ENCODE measurements around the gene PIGW. TPM values are rescaled to one million over a fixed set of nuclear protein-coding genes. Genes with fewer than 3 reads are reported as not detected.

Gene PIGW
- total RNA-seq, 1 experiment from 2014 or later, result 15.7 TPM

DNA sequence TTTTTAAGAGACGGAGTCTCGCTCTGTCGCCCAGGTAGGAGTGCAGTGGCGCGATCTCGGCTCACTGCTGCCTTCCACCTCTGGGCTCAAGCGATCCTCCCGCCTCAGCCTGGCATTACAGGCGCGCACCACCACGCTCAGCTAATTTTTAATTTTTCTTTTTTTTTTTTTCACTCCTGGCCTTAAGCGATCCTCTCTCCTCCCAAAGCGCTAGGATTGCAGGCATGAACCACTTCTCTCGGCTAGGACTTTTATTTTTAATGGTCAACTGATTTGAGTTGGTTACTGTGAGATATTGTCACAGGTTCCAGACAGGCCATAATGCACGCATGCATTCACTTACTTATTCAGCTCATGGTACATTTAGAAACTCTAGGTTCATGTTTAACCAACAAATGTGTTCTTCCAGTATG lies 888 bp downstream of the PIGW start:
- DNase-seq (ENCODE audit: low read depth, low spot score), result no peak
- in situ Hi-C loops (cut with HindIII; ENCODE audit: low pct_unique_long_range_greater_than_20kb, low sequenced_read_pairs), result no loop called here

DNA sequence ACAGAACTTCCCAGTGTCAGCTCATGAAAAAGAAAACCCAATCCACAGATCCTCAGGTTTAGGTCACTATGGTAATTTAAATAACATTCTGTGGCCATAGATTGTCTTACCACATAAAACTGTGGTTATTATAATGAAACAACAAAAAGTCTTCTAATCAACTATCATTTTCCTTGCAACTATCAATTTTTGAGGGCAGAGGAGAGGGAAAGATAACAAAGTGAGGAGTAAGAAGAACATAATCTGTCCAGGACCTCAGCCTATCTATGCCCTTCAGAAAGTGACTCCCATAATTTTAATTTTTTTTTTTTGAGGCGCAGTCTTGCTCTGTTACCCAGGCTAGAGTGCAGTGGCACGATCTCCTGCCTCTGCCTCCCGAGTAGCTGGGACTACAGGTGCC lies 5.9 kb downstream of the PIGW start:
- in situ Hi-C loops (cut with HindIII; ENCODE audit: low pct_unique_long_range_greater_than_20kb, low sequenced_read_pairs), result no loop called here
- no peak for DNase-seq (ENCODE audit: low read depth, low spot score)

DNA sequence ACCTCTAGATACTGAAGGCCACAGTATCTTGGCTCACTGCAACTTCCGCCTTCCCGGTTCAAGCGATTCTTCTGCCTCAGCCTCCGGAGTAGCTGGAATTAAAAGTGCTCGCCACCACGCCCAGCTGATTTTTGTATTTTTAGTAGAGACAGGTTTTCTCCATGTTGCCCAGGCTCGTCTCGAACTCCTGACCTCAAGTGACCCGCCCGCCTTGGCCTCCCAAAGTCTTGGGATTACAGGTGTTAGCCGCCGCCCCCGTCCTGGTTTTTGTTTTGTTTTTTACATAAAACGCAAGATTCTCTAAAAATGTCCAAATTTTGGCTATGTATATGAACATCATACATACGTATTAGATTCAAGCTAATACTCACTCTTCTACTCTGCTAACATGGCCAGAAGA lies 8.0 kb downstream of the PIGW start:
- in situ Hi-C loops (cut with HindIII; ENCODE audit: low pct_unique_long_range_greater_than_20kb, low sequenced_read_pairs), result no loop called here
- DNase-seq (ENCODE audit: low read depth, low spot score), result no peak

- peak; percentile 63 for DNase-seq (ENCODE audit: low read depth, low spot score)
- in situ Hi-C loops (cut with HindIII; ENCODE audit: low pct_unique_long_range_greater_than_20kb, low sequenced_read_pairs), result no loop called here
These were observed 9.2 kb downstream of the PIGW start for GRCh38 chr17:36544044-36544306.

GRCh38 chr17:36544307-36545076 lies 9.7 kb downstream of the PIGW start, which contains the start of gene GGNBP2:
TSS of gene GGNBP2 (plus strand) at chr17:36544919. CDS start at chr17:36545725, 806 bp downstream.
- in situ Hi-C loops (cut with HindIII; ENCODE audit: low pct_unique_long_range_greater_than_20kb, low sequenced_read_pairs), result no loop called here
- peak; percentile 91 for DNase-seq (ENCODE audit: low read depth, low spot score)

DNA sequence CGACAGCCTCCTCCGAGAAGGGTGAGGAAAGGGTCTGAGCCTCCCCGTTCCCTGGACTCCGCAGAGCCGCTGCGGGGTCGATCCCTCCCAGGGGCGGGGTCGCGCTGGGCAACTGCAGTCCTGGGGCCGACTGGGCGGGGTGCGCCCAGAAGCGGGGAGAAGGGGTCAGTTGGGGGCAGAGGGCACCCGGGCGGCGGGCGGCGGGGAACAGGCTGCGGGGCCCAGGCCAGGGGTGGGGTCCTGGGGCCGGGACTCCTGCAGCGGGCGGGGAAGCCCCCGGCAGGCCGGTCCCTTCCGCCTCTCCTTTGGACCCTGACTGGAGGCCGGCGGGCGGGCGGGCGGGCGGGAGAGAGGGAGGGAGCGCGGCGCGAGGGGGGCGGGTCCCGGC lies 10.3 kb downstream of the PIGW start:
- in situ Hi-C loops (cut with HindIII; ENCODE audit: low pct_unique_long_range_greater_than_20kb, low sequenced_read_pairs), result no loop called here
- no peak for DNase-seq (ENCODE audit: low read depth, low spot score)

DNA sequence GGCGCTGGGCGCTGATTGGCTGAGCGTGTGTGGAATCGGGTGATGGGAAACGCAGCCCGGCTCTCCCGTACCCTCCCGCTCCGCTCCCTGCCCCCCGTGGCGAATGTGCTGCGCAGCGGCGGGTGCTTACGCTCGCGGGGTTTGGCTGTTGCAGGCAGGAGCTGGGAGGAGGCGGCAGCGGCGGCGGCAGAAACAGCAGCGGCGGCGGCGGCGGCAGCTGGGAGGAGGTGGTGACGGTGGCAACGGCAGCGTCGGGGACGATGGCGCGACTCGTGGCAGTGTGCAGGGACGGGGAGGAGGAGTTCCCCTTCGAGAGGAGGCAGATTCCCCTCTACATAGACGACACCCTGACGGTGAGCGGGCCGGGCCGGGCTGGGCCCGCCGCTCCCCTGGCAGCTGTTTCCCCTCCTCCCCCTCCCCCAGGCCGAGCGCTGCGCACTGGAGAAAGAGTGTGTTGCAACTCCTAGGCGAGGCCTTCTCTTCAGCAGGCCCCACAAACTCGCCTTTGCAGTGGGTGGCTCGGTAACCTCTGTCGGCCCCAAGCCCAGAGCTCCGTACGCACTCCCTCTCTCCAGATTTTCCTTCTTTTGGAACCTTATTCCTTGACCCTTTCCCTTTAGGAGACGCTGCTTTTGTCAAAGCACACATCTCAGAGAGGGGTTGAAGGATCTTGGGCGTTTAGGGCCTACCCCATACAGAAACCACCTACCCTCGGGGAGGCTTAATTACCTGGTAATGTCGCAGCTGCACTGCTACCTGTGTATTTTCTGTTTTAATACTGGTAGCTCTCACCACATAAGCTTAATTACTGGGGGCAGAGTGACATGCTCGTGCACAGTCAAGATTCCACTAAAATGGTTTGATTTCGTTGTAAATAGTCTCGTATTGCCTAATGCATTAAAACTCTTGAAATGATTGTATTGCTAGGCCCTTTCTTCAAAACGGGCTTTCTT lies 11.0 kb downstream of the PIGW start:
- in situ Hi-C loops (cut with HindIII; ENCODE audit: low pct_unique_long_range_greater_than_20kb, low sequenced_read_pairs), result no loop called here
- peak; percentile 96 for DNase-seq (ENCODE audit: low read depth, low spot score)

DNA sequence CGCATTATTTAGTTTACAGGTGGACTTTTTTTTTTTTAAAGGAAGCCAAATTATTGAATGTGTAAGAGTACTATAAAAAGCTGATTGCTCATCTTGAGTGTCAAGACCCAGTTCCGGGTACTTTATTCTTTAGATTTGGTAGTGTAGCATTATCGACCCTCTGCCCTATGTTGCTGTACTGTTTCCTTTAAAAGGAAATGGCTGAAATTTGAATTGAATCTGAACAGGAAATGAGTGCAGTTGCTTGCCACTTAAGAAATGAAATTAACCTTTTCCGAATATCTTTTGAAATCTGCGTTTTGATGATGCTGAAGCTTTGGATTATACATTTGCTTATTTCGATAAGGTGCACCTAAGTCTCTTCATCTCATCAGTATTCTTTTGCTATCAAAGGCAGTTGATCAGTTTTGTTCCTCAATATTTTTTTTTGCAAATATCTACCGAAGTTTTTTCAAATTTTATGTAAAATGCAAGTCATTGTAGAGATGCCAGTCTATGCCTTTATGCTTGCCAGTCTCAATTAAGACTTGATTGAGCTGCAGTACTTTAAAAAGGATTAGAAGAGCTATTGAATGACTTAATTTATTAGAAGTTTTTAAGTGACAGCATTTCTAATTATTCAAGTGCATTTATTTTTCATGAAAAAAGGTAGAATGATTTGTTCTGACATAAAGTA lies 11.8 kb downstream of the PIGW start:
- no peak for DNase-seq (ENCODE audit: low read depth, low spot score)
- in situ Hi-C loops (cut with HindIII; ENCODE audit: low pct_unique_long_range_greater_than_20kb, low sequenced_read_pairs), result no loop called here

DNA sequence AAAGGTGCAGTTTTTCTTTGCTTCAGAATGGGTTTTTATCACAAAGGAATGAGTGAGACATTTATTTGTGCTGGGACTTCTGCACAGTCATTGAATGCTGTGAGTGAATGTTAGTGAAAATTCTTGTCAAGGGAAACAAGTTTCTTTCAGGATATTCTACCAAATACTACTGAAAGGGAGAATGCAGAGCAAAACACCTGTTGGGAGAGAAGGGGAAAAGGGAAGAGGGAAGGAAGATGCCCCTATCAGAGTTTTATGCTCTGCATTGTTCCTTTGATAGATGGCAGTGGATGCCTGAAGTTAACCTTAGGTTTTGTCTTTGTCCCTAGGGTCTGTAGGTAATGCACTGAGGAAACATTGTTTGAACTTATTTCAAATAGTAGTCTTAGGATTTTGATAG lies 13.0 kb downstream of the PIGW start:
- in situ Hi-C loops (cut with HindIII; ENCODE audit: low pct_unique_long_range_greater_than_20kb, low sequenced_read_pairs), result no loop called here
- no peak for DNase-seq (ENCODE audit: low read depth, low spot score)

GRCh38 chr17:36550491-36551417 lies 16.0 kb downstream of the PIGW start:
- no peak for DNase-seq (ENCODE audit: low read depth, low spot score)
- in situ Hi-C loops (cut with HindIII; ENCODE audit: low pct_unique_long_range_greater_than_20kb, low sequenced_read_pairs), result no loop called here

DNA sequence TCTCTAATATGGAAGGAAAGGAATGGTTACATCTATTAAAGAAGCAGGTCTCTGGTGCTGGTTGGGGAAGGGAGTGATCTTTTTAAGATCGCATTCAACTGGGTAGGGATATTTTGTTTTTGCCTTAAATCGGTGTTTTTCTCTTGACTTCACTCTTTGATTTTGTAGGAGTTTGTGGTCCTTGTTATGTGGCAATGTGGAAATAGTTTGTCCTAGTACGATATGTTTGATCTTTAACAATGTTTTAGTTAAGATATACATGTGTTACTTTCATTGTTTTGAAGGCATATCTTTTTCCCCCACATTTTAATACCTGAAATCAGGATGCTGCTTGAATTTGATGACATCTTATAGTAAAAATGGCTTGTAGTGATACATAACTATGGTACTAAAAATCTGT lies 18.7 kb downstream of the PIGW start:
- DNase-seq (ENCODE audit: low read depth, low spot score), result no peak
- in situ Hi-C loops (cut with HindIII; ENCODE audit: low pct_unique_long_range_greater_than_20kb, low sequenced_read_pairs), result no loop called here

- DNase-seq (ENCODE audit: low read depth, low spot score), result no peak
- in situ Hi-C loops (cut with HindIII; ENCODE audit: low pct_unique_long_range_greater_than_20kb, low sequenced_read_pairs), result no loop called here
These were observed 31.3 kb downstream of the PIGW start for GRCh38 chr17:36566081-36566480.

- in situ Hi-C loops (cut with HindIII; ENCODE audit: low pct_unique_long_range_greater_than_20kb, low sequenced_read_pairs), result no loop called here
- DNase-seq (ENCODE audit: low read depth, low spot score), result no peak
These were observed 40.2 kb downstream of the PIGW start for GRCh38 chr17:36575028-36575427.

GRCh38 chr17:36576793-36577192 lies 42.0 kb downstream of the PIGW start:
- peak; percentile 15 for DNase-seq (ENCODE audit: low read depth, low spot score)
- in situ Hi-C loops (cut with HindIII; ENCODE audit: low pct_unique_long_range_greater_than_20kb, low sequenced_read_pairs), result no loop called here

DNA sequence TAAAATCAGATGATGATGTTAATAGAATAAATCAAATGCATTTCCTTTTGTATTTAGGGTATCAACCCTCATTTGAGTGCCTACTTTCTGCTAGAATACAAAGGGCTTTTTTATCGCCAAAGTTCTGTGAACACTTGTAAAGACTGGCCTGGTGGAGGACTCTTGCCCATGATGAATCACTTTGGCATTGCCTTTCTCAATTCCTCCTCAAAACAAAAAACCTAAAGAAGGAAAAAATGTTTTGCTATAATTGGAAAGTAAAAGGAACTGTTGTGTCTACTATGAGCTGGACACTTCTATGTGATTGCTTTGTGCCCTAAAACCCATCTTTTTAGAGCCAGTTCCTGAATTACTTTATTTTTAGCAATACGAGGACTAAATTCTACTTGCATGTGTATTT lies 43.9 kb downstream of the PIGW start:
- in situ Hi-C loops (cut with HindIII; ENCODE audit: low pct_unique_long_range_greater_than_20kb, low sequenced_read_pairs), result no loop called here
- peak; percentile 89 for DNase-seq (ENCODE audit: low read depth, low spot score)

- no peak for DNase-seq (ENCODE audit: low read depth, low spot score)
- in situ Hi-C loops (cut with HindIII; ENCODE audit: low pct_unique_long_range_greater_than_20kb, low sequenced_read_pairs), result no loop called here
These were observed 49.0 kb downstream of the PIGW start for GRCh38 chr17:36583787-36584186.

DNA sequence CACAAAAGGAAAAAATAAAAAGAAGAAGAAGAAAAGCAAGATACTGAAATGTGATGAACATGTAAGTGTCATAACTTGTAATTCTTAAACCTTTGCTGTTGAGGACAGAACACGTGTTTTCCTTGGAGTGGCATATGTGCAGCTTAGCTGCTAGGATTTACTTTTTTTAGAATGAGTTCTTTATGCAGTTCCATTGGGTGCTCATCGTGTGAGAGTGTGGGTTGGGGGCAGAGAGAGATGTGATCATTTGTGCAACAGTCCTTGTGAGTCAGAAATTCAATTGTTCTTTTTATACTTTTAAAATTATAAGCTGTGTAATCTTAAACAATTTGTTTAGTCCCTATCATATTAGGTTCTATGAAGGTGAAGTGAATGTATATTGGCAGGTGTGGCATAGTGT lies 51.4 kb downstream of the PIGW start:
- DNase-seq (ENCODE audit: low read depth, low spot score), result no peak
- in situ Hi-C loops (cut with HindIII; ENCODE audit: low pct_unique_long_range_greater_than_20kb, low sequenced_read_pairs), result no loop called here
